Measurements from ENCODE around the gene RNF182.
"Not testable (repeated sequence)": the region's sequence is repeated elsewhere in the genome, so short reads cannot be mapped to it uniquely, and the experiment has no call there.

Gene RNF182

DNA sequence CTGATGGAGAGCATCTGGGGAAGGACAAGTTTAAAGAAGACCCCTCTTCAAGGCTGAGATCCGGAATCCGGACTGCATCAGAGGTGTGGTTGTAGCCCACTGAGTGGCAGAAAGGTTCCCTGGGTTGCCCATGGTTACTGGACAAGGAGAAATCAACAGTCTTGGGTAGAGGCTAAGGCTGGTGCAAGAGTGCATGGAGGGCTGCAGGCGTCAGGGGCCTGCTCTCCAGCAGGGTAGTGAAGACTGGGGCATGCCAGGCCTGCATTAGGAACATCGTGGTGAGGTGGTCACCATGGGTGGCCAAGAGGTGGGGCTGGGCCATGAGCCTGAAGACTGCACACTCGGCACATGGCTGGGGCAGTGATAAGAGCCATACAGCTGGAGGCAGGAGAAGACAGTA, 91.2 kb downstream of the RNF182 start:
- FAIRE-seq (no peak), DNase-seq (ENCODE audit: insufficient read length, low spot score) (no peak)
- no peak for TF ChIP-seq POLR2A (IDR thresholded peaks at IDR 0.05; ENCODE audit: low read depth, low read length)

DNA sequence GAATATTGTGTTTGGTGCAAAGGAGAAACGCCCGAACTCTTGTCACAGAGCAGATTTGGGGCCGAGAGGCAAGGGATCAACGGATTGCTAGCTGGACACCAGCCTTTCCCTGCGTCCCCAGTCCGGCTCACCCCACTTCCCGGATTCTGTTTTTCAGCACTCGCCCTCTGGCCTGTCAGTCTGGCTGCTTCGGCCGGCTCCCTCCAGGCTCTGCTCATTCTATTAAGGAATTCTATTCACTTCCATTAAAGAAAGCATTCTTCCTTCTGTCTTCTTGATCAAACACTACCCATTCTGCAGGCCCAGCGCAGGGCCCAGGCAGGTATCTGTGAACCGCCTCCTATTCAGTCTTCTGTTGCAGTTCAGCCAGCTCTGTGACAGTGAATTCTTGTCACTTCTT, 91.7 kb downstream of the RNF182 start:
- FAIRE-seq (no peak), DNase-seq (ENCODE audit: insufficient read length, low spot score) (no peak)
- no peak for TF ChIP-seq POLR2A (IDR thresholded peaks at IDR 0.05; ENCODE audit: low read depth, low read length)

DNA sequence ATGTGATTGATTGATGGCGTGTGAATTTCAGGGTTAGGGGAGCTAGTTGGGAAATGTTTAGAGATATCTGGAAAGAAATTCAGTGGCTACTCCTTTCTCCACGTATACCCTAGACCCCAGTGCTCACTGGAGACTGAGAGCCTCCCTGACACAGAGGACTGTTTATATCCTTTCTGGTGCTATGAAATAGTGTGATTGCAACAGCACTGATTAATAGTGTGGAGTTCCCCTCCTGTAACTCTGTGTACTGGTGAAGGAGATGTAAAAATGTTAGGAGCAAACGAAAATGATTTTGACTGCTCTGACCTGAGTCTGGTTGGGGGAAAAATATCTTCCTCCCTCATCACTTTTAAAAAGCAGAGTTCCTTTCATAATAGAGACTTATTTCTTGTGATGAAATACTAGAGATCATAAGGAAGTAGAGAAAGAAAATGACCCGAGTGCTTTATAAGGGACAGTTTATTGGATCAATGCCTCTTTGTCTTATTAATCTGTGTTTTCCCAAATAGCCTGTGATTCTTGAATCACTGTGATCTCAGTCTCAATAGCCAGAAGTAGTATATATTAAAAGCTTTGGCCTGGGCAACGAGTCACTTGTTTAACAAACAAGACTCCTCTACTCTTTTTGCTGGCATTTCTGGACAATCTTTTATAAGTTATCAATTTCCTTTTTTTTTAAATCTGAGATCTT, 92.3 kb downstream of the RNF182 start:
- DNase-seq (ENCODE audit: insufficient read length, low spot score): no peak
- no peak for FAIRE-seq
- TF ChIP-seq POLR2A (IDR thresholded peaks at IDR 0.05; ENCODE audit: low read depth, low read length): no peak

DNA sequence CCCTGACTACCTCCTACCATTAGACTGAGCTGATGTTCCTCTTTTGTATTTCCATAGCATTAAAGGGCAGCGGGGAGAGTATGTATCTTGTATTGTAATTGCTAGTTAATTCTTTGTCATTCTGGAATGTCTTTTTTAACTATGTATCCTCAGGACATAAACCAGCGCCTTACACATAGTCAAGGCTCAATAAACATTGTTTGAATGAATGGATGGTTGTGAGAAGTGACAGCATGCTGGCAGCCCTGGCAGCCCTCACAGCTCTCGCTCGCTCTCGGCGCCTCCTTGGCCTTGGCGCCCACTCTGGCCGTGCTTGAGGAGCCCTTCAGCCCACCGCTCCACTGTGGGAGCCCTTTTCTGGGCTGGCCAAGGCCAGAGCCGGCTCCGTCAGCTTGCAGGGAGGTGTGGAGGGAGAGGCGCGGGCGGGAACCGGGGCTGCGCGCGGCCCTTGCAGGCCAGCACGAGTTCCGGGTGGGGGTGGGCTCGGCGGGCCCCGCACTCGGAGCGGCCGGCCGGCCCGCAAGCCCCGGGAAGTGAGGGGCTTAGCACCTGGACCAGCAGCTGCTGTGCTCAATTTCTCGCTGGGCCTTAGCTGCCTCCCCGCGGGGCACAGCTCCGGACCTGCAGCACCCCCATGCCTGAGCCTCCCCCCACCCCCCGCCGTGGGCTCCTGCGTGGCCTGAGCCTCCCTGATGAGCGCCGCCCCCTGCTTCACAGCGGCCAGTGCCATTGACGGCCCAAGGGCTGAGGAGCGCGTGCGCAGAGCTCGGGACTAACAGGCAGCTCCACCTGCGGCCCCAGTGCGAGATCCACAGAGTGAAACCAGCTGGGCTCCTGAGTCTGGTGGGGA, 93.1 kb downstream of the RNF182 start:
- DNase-seq (ENCODE audit: insufficient read length, low spot score) (no peak), FAIRE-seq (no peak)
- no peak for TF ChIP-seq POLR2A (IDR thresholded peaks at IDR 0.05; ENCODE audit: low read depth, low read length)

DNA sequence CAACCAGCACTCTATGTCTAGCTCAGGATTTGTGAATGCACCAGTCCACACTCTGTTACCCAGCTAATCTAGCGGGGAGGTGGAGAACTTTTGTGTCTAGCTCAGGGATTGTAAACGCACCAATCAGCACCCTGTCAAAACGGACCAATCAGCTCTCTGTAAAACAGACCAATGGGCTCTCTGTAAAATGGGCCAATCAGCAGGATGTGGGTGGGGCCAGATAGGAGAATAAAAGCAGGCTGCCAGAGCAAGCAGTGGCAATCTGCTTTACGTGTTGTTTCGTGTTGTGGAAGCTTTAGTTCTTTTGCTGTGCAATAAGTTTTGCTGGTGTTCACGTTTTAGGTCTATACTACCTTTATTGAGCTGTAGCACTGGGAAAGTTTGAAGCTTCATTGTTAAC, 93.8 kb downstream of the RNF182 start:
- not testable (repeated sequence) for DNase-seq (ENCODE audit: insufficient read length, low spot score); FAIRE-seq

DNA sequence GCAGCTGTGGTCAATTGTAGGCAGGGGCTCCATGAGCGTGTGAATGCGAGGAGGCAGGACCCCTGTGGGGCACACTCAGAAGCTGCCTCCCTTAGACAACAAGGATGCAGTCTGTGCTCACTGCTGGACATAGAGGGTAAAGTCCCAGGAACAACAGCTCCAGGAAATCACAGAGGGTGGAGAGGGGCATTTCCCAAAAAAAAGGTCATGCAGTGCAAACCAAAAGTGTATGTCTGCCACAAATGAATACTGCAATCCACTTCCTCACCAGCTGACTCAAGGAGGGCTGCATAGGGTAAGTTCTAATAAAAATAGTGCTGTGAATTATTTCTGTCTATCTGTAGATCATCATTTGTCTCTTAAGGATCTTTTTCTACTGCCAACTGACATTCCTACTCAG, 95.8 kb downstream of the RNF182 start:
- DNase-seq (ENCODE audit: insufficient read length, low spot score) (no peak), FAIRE-seq (no peak)
- no peak for TF ChIP-seq POLR2A (IDR thresholded peaks at IDR 0.05; ENCODE audit: low read depth, low read length)

DNA sequence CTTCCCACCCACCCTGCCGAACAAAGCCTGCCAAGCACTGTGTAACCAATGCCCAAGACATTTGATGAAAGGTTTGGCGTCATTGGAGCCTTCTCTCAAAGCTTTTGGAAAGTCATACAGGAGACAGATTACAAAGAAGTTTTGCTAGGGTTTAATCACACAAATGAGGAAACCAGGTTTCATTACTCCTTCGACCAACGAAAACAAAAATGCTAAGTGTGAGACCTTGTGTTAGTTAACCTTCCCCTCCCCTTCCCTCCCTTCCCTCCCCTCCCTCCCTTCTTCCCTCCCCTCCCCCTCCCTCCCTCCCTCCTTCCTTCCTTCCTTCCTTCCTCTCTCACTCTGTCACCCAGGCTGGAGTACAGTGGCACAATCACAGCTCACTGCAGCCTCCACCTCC, 96.7 kb downstream of the RNF182 start:
- no peak for TF ChIP-seq POLR2A (IDR thresholded peaks at IDR 0.05; ENCODE audit: low read depth, low read length)
- FAIRE-seq: no peak
- DNase-seq (ENCODE audit: insufficient read length, low spot score): no peak

DNA sequence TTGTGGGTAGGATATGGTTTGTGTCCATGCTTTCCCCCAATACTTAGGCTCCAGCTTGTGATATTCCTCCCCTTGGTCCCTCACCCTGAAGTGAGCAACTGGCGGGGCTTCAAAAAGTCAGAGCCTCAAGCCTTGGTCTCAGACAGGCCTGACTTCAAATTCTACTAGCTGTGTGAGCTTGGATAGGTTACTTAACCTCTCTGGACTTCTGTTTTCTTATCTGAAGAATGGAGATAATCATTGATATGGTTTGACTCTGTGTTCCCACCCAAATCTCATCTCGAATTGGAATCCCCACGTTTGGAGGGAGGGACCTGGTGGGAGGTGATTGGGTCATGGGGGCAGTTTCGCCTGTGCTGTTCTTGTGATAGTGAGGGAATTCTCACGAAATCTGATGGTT, 97.9 kb downstream of the RNF182 start:
- DNase-seq (ENCODE audit: insufficient read length, low spot score) (no peak), FAIRE-seq (no peak)
- no peak for TF ChIP-seq POLR2A (IDR thresholded peaks at IDR 0.05; ENCODE audit: low read depth, low read length)

DNA sequence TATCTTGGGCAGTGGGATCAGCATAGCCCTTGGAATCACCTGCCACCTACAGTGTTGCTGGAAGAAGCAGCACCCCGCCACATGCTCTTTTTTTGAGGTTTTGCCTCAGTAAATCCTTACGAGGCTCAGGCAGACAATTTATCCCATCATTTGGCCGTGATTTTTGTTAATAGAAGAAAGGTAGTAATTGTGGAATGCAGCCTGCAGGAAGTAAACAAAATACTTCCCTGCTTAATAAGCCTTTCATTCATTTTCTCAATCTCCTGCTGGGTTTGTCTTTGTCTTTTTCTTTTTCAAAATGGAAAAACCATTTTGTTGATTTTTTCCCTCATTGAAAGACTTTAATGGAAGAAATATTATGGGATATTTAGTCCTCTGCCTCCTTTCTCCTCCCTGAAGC, 99.1 kb downstream of the RNF182 start:
- FAIRE-seq (no peak), DNase-seq (ENCODE audit: insufficient read length, low spot score) (no peak)
- no peak for TF ChIP-seq POLR2A (IDR thresholded peaks at IDR 0.05; ENCODE audit: low read depth, low read length)

DNA sequence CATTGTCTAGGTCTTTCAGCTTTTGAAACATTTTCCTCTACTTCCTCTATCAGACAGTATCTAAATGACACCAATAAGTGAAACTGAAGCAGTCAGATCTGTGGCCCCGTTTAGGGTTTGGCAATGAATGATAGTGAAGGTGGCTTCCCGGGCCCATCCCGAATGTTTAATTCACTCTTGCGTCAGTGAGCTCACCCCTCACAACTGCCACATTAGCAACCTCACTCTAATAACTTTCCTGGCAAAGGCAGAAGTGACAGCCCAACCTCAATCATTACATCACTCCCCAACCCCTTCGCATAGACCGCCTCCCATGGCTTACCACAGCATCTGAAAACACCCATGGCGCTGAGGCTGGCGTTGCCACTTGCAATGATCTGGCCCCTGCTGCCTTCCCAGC, 100.4 kb downstream of the RNF182 start:
- no peak for TF ChIP-seq POLR2A (IDR thresholded peaks at IDR 0.05; ENCODE audit: low read depth, low read length)
- DNase-seq (ENCODE audit: insufficient read length, low spot score) (no peak), FAIRE-seq (no peak)

DNA sequence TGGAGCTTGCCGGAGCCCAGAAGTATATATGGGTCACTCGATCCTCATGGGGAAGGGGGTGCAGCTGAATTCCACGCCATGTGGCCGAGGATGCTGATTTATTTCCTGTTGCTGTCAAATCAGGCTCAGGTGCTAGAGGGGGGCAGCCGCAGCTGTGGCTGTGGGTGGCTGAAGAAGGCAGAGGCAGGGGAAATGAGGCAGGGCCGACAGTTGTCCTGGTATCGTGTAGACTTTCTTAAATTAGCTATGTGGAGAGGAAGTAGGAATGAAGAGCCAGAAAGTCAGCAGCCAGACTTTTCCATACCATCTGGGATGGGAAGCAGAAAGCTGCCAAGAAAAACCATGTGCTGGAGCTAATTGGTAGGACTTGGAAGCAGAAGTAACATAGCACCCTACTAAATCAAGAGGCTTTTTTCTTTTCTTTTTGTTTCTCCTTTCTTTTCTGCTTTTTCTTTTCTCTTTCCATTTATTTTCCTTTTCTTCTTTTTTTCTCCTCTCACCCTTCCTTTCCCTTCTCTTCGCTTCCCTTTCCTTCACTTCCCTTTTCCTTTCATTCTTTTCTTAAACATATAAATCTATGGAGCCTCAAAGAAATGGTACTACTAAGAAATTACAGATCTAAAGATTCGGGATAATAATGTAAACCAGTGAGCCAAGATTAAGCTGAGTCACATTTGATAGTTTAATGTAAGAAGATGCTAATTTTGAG, 102.2 kb downstream of the RNF182 start:
- no peak for TF ChIP-seq POLR2A (IDR thresholded peaks at IDR 0.05; ENCODE audit: low read depth, low read length)
- DNase-seq (ENCODE audit: insufficient read length, low spot score) (no peak), FAIRE-seq (no peak)

DNA sequence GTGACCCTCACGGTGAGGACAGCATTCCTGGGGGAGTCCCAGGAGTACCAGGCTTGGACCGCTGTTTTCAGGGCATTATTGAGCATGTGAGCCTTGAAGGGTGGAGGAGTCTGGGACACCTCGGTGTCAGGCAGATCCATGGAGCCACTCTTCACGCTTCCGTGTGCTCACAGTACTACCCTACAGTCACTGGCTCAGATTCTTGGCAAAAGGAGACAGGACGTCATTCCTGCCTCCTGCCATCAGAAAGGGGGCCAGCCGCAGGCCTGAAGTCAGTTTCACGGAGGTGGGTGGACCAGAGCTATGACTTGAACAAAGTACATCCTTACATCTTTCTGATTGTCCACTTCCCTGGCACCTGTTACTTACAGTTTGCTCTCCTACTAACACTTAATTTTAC, 103.9 kb downstream of the RNF182 start:
- DNase-seq (ENCODE audit: insufficient read length, low spot score) (no peak), FAIRE-seq (no peak)
- TF ChIP-seq POLR2A (IDR thresholded peaks at IDR 0.05; ENCODE audit: low read depth, low read length): no peak

DNA sequence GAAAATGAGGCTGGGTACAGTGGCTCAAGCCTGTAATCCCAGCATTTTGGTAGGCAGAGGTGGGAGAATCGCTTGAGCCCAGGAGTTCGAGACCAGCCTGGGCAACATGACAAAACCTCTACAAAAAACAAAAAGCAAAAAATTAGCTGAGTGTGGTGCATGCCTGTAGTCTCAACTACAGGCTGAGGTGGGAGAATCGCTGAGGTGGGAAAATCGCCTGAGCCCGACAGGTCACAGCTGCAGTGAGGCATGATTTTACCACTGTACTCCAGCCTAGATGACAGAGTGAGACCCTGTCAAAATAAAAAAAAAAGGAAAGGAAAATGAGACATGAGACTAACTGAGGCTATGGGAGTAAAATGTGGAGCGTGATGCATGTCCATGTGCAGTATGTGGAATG, 104.9 kb downstream of the RNF182 start:
- no peak for DNase-seq (ENCODE audit: insufficient read length, low spot score)
- no peak for TF ChIP-seq POLR2A (IDR thresholded peaks at IDR 0.05; ENCODE audit: low read depth, low read length)
- no peak for FAIRE-seq
